RWPE1 (cell line): ENCODE results near the gene C1orf21.

Source experiments
- CTCF ChIA-PET: fragments of 350-600 bp; sonication (Branson Sonifier 250); formaldehyde crosslinking; extraction: SDS; loops from one replicate; lab custom pipeline; 2021; lab: Yijun Ruan, JAX
- POLR2A ChIA-PET: fragments of 400-600 bp; formaldehyde crosslinking; extraction: SDS; loops from one replicate; lab custom pipeline; 2020; ENCODE audit warnings: antibody characterized with exemption; ENCODE audit not compliant: low non-redundant PET; lab: Yijun Ruan, JAX
- DNase-seq: peaks from one replicate; pipeline ENCODE4 v3.0.0; 2012; ENCODE audit warnings: low spot score
- H3K27ac ChIP-seq: fragments of 450-650 bp; 2 replicates; pipeline ENCODE4 v1.5.1; 2017
- CTCF ChIP-seq: fragments of 450-650 bp; conservative IDR thresholded peaks from 2 replicates; pipeline ENCODE4 v1.5.1; 2017; ENCODE audit warnings: low read depth, mild to moderate bottlenecking

Gene C1orf21

GRCh38 chr1:184443201-184443600 lies 56.4 kb downstream of the C1orf21 start:
- POLR2A ChIA-PET: no interaction called here
- no peak for DNase-seq
- TF ChIP-seq CTCF: no peak
- CTCF ChIA-PET: no interaction called here
- no peak overlapping the region for H3K27ac ChIP-seq

GRCh38 chr1:184443624-184444023 lies 56.8 kb downstream of the C1orf21 start:
- no peak for DNase-seq
- ChIA-PET POLR2A (no interaction called here), CTCF (no interaction called here)
- no peak for TF ChIP-seq CTCF
- H3K27ac ChIP-seq: no peak overlapping the region

- H3K27ac ChIP-seq: no peak overlapping the region
- POLR2A ChIA-PET: no interaction called here
- CTCF ChIA-PET: interaction anchor here (0.6 kb wide), 1 partner anchor 32 kb away, joined by 5 read pairs; no protein-coding TSS in a partner anchor
- no peak for TF ChIP-seq CTCF
- DNase-seq: no peak
Measured at GRCh38 chr1:184445997-184446396, 59.2 kb downstream of the C1orf21 start.

GRCh38 chr1:184447651-184448185 lies 60.9 kb downstream of the C1orf21 start:
- ChIA-PET CTCF (interaction anchor here (0.6 kb wide), 1 partner anchor 20 kb away, joined by 4 read pairs; no protein-coding TSS in a partner anchor), POLR2A (no interaction called here)
- H3K27ac ChIP-seq: no peak overlapping the region

GRCh38 chr1:184449916-184450315 lies 63.1 kb downstream of the C1orf21 start:
- CTCF ChIA-PET: no interaction called here
- POLR2A ChIA-PET: no interaction called here
- DNase-seq: peak; percentile 28
- no peak overlapping the region for H3K27ac ChIP-seq
- no peak for TF ChIP-seq CTCF

More at GRCh38 chr1:184447651-184448185, 60.9 kb downstream of the C1orf21 start:
- no peak for DNase-seq
- no peak for TF ChIP-seq CTCF

- ChIA-PET POLR2A (no interaction called here), CTCF (no interaction called here)
- no peak overlapping the region for H3K27ac ChIP-seq
- no peak for DNase-seq
- TF ChIP-seq CTCF: no peak
Measured at GRCh38 chr1:184455786-184456185, 69.0 kb downstream of the C1orf21 start.
